GM18873 (cell line): ENCODE data around the gene PTGES3L.

Experiments
- ATAC-seq: cut with Tn5 transposase; IDR thresholded peaks from one replicate; pipeline ENCODE4 v1.9.1; 2021; ENCODE audit warnings: mild to moderate bottlenecking, moderate library complexity, moderate number of reproducible peaks; ENCODE audit not compliant: unreplicated experiment, low FRiP score

PTGES3L gene

DNA sequence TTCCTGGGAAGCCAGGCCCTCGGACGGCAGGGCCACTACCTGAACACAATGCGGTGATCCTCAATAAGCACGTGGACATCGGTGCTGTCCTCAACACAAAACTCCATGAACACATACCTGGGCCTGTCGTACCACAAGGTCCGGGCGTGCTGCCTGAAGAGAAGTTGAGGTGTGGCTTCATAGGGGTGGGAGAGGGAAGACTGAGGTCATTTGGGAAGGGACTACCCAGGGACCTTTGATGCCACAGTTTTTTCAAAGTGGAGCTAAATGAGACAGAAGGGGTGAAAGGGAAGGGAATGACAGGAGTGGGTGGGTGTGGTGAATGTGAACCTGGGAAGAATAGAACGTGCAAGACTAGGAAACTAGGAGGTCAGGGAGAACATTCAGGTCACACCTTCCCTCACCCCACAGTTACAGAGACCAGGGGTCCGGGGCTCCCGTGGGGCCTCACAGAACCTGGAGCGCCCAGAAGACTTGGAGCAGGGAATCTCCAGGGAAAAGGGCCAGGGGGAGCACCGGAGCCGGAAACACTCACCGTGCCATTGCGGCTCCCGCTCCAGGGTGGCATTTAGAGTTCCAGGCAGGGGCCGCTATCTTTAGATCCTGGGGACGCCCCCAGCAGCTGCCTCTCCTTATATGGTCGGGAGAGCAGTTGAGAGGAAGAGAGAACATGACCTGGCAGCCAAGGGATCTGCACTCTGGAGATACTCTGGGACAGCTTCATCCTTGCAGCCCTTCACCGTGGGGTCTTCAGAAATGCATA, at the start of gene PTGES3L:
TSS of gene PTGES3L (minus strand) at position 570 of the 763 bp plus-strand sequence. CDS start at position 543, 27 bp downstream.
- ATAC-seq: peak; percentile 21

DNA sequence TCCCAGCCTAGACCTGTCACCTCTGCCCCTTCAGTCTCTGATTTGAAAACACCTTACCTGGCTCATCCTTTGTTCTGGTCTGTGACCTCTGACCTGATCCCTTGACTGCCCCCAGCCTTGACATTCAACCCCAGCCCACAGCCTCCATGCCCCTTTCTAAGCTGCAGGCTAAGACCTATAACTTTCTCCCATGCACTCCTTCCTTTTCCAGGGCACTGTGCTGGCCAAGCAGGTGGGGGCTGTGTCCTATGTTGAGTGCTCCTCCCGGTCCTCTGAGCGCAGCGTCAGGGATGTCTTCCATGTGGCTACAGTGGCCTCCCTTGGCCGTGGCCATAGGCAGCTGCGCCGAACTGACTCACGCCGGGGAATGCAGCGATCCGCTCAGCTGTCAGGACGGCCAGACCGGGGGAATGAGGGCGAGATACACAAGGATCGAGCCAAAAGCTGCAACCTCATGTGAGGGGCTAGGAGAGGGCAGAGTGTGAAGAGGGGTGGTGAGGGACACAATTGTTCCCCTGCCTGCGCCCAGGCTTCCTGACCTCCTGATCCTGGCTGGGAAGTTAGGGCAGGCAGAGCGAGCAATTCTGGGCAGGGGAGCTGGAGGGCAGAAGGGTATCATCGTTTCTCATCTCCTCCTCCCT, 48.5 kb upstream of the PTGES3L start:
- no peak for ATAC-seq

DNA sequence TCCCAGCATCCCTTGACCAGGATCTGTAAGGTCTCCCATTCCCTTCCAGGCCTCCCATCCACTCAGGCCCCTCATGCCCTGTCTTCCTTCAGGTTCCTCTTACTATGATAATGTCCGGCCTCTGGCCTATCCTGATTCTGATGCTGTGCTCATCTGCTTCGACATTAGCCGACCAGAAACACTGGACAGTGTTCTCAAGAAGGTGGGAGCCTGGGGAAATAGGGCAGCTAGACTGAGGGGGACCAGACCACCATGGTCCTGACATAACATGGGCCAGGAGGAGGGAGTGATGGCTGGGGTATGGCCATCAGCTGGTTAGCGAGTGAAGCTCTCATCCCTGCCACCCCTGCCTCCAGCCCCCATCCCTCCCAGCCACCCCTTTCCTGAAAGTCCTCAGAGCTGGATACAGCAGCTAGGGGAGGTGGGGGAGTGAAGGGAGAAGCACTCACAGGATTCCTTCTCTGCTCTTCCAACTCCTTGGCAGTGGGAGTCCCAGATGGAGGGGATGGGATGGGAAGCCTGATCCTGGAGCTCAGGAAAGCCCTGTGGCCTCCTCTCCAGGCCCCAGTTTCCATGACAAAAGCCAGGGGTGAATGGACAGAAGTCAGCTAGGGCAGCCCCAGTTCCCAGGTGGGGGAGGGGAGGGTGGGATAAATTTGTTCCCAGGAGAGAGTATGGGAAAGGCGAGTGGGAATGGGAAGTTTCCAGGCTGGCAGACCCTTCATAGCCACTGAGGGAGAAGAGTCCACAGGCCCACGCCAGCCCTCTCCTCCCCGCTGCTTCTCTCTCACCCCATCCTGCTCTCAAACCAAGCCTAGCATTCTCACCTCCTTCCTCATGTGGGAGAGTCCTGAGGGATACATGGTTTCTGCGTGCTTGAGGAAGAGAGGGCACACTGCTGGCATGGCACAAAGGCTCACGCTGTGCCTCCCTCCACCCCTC, 47.5 kb upstream of the PTGES3L start:
- no peak for ATAC-seq

DNA sequence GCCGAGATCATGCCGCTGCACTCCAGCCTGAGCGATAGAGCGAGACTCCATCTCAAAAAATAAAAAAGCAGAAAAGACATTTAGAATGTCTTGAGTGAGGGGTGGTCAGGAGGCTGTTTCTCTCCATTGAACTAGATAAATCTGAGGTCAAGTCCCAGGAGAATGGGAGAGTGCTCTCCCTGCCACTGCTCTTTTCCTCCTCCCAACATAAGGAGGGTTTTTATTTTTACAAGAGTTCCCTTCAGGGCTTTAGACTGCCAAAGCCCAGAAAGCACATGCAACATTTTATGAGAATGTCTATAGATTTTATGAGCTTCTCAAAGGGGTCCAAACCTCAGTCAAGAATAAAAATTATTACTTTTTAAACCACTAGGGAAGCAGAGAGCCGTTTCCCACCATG, 46.7 kb upstream of the PTGES3L start:
- ATAC-seq: no peak

DNA sequence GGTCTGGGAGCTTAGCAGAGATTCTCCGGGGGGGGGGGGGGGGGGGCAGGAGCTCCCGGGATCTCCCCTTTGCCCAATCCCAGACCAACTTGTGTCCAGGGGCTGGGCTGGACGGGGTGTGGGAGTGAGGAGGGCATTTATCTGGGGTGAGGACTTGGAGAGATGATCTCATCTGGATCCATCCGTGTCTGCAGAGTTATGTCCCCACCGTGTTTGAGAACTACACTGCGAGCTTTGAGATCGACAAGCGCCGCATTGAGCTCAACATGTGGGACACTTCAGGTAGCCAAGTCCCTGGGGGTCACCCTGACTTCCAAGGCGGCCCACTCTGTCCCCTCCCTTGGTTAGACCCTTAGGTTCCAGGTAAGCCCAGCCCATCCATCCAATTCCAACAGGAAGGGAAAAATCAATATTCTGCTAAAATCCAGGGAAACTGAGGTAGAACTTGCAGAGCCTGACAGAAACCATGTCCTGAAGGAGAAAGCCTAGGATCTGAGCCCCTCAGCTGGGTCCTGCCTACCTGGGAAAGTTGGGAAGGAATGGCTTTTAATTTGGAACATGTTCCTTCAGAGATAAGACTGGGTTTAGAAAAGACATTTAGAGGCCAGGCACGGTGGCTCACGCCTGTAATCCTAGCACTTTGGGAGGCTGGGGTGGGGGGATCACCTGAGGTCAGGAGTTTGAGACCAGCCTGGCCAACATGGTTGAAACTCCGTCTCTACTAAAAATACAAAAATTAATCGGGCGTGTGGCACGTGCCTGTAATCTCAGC, 46.1 kb upstream of the PTGES3L start:
- no peak for ATAC-seq

GRCh38 chr17:43025290-43025657, 45.4 kb upstream of the PTGES3L start:
- no peak for ATAC-seq

DNA sequence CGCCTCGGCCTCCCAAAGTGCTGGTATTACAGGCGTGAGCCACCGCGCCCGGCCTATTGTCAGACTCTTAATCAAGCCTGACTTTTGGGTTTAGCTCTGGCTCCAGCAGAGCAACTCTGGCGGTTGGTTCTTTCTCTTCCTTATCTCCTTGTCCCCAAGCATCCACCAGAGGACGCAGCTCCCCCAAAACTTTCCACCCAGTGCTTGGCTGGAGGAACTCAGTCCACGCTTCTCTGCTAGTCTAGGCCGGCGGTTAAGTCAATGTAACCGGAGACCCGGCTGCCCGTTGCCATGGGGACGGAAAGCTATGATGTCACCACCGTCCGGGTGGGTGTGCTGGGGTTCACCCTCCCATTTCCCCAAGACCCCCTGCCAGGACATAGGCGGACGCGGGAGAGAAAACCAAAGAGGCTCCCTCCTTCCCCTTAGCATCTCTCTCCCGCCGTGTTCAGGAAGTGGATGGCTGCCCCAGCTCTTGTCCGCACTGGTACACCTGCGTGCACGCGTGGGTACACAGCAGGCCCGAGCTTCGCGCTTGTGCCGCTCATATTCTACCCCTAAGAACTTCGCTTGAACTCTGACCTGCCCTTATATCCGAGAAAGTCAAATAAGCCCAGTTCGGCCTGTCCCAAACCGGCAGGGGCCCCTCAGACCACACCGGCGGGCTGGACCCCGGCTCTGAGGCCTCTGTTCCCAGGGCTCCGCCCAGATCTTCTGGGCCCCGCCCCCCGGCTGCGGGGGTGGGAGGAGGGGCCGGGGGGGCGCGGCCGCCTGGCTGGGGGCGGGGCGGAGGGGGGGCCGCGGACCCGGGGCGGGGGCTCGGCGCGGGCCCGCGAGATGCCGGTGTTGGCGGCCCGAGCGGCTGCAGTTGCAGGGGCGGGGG, 44.8 kb upstream of the PTGES3L start, which contains the start of gene RND2:
TSS of gene RND2 (plus strand) at position 825 of the 883 bp plus-strand sequence. CDS start 117 bp downstream, outside the sequence.
- ATAC-seq: no peak

DNA sequence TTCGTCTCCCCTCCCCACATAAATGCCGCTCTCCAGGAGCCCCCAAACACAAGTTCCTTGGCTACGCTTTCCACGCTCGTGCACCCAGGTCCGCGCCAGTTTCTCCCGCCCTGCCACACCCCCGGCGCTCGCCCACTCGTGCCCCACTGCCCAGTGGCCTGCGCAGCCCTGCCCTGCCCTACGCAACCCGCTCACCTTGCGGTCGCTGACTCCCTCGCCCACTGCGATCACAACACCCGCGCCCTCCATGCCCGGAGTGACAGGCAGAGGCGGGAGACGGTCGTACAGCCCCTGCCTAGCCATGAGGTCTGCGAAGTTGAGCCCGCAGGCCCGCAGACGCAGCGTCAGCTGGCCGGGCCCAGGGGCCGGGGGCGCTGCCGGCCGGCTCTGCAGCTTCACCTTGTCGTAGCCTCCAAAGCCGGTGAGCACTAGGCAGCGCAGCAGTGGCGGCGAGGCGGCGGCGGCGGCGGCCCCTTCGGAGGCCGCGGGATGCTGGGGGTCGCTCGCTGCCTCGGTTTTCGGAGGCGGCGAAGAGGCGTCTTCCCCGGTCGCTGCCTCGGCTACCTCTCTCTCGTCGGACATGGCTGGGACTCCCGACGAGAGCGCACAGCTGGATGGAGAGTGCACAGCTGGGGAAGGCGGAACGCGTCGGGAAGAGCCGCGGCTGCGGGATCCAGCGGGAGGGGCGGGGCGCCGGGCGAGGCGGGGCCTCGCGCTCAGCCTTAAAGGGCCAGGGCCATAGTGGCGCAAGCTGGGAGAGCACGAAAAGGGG, 42.0 kb upstream of the PTGES3L start, which contains the start of gene VAT1:
TSS of gene VAT1 (minus strand) at position 645 of the 772 bp plus-strand sequence. CDS start at position 582, 63 bp downstream.
- ATAC-seq: no peak

DNA sequence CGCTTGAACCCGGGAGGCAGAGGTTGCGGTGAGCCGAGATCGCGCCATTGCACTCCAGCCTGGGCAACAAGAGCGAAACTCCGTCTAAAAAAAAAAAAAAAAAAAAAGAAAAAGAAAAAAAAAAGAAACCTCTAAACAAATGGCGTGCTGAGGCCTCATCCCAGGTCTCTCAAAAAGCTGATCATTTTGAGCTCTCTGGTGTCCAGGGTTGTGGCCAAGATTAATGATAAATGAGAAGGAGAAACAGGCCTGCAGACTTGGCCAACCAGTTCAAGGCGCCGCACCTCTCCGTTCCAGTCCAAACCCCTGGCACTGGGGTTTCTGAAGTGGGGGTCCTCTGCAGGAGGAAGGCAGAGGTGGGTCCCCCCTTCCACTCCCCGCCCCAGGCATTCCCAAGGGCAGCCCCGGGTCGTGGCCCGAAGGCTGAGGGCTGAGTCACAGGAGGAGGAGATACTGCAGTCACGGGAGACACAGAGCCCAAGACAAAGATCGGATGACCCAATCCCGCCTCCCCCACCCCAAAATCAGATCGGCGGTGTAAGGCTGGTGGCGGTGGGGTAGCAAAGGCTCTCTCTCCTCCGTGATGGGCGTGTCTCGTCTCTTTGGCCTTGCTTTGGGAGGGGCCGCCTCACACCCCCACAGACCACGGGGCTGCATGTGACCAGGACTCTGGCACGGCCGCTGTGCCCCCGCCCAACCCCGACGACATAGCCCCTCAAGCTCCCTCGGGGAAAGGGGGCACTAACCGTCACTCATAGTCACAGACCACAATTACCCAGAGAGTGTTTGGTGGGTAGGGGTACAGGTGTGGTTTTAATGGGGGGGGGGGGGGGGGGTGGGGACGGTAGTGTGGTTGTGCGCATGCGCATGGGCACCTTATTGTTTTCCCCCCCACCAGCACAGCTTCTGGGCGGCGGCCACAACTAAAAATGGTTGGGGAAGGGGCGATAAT, 41.2 kb upstream of the PTGES3L start:
- ATAC-seq: no peak

DNA sequence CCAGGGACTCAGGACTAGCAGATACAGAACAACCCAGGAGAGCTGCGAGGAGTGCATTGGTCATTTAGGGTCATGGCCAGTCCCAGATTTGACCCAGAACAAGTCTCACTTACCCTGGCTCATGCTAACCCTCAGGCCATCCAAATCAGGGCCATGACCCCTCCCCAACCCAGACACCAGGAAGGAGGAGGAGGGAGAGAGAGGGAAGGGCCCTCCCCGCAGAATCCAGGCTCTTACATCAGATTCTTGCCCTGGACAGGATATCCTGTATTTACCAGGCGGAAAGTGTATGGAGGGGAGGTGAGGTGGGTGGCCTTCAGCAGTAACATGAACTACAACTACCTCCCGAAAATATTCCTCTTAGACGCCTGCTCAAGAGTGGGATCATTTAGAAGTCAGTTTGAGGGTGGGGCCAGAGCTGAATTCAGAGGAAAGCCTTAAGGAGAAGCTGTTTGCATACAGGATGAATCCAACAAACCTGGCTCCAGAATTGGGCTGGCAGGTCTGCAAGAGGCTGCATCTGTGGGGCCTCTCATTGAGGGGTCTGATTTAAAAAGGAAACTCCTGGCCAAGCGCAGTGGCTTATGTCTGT, 40.2 kb upstream of the PTGES3L start:
- no peak for ATAC-seq

DNA sequence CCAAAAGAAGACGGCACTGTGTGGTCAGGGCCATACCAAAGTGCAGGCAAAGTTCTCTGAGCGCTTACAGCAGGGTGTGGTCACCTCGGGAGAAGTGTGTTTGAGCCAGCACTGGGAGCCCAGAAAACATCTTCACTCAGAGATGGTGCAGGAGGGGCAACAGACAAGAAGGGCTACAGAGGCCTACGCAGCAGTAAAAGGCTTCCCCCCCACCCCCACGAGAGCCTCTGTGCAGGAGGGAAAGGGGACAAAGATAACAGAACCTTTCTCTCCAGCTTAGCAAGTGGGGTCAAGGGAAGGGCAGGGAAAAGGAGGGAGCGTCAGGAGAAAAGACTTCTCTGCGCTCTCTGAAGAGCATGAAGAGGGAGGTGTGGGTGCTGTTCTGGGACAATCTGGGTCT, 39.5 kb upstream of the PTGES3L start:
- no peak for ATAC-seq

DNA sequence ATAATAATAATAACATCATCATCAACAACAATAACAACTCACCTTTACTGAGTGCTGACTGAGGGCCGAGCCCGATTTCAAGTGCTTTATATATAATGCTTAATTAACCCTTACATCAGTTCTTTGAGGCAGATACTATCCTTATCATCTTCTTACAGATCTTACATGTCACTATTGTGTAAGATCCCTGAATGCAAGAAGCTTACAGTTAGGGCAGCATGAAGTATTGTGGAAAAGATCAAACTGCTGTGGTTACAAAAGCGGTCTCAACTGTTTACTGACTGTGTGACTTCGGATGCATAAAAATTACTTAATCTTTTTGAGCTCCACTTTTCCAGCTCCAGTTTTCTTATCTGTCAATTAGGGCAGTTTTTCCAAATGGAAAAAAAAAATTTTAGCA, 39.1 kb upstream of the PTGES3L start:
- ATAC-seq: no peak

- no peak for ATAC-seq
Measured at GRCh38 chr17:43018008-43018853, 38.4 kb upstream of the PTGES3L start.

DNA sequence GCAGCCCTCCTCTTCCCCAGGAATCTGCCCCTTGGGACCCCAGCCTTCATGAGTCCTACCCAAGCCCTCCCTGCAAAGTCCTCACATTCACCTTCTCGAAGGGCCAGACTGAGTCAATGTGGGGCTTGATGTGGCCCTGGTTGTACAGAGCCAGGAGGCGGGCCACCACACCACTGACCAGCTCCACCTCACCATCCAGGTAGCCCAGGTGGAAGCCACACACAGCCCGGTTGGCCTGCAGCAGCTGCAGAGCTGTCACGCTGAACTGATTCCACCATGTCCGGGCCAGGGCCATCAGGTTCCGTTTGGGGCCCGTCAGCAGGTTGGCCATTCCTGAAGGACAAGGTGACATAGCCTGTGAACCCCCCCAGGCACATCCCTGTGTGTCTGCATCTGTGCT, 36.3 kb upstream of the PTGES3L start:
- no peak for ATAC-seq

- no peak for ATAC-seq
Measured at GRCh38 chr17:43015579-43015978, 35.7 kb upstream of the PTGES3L start.
